HG02943 (cell line): ENCODE measurements around the gene RPA3.
A peak's percentile ranks its signal among the peaks of the same experiment; 100 is the strongest.

ENCODE experiments used
- ATAC-seq: cut with Tn5 transposase; IDR thresholded peaks from one replicate; pipeline ENCODE4 v1.9.1; 2021; ENCODE audit warnings: mild to moderate bottlenecking, low read depth, moderate library complexity; ENCODE audit not compliant: unreplicated experiment

The RPA3 gene

DNA sequence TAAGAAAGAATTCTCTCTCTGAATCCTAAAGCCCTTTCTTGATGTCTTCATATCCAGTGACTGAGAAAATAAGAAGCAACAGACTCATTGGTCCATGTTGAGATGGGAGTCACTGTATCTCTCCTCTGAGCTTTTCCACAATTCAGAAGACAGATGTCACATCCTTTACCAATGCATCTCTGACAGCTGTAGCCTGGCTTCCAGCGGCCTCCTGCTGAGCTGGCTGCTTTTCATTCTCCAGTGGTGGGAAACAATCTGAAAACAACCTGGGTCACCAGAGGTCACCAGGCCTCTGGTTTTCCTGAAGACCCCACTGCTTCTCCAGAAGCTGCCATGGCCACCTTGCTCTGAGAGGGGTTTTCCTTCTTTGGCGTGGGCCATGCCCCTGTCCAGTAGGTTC is 18.3 kb upstream of the RPA3 start:
- ATAC-seq, result no peak

DNA sequence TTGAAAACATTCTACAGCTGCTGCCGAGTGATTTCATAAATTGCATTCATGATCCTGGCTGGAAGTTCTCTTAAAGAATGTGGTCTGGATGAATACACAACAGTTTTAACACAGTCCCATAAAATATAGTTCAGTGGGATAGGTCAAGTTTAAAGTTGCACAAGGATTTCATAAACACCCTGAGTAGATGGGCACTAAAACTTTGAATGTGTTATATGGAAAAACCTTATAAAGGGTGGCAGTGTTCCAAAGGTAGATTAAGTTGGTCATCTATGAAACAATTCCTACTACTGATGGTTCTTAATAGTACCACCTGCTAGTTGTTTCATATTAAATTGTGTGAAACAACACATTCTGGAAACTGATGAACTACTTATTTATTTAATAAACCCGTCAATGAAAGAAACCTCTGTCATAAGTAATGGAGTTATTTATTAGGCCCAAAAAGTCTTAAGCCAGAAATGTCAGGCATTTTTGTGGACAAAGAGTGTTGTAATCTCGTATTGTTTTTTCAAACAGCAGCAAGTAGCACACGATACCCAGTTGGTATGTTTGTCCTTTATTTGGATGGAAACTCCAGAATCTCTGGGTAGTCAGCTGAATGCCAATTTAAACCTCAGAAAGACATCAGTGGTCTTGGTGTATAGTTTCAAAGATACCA is 14.3 kb upstream of the RPA3 start:
- ATAC-seq, result no peak

DNA sequence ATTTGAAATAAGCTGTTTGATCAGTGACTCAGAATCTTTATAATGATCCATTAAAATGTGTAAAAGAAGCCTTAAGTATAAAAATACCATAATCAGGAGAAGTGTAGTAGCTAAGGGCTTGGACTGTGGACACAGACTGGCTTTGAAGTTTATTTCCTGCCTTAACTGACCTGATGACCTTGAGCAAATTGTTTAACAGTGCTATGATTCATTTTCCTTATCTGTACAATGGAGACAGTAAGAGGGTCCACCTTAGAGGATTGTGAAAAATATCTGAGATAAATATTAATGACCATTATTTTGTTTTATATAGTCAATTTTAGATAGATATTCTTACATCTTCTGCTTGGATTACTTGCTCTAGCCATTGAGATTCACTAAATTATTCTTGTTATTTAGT is 13.3 kb upstream of the RPA3 start:
- no peak for ATAC-seq

DNA sequence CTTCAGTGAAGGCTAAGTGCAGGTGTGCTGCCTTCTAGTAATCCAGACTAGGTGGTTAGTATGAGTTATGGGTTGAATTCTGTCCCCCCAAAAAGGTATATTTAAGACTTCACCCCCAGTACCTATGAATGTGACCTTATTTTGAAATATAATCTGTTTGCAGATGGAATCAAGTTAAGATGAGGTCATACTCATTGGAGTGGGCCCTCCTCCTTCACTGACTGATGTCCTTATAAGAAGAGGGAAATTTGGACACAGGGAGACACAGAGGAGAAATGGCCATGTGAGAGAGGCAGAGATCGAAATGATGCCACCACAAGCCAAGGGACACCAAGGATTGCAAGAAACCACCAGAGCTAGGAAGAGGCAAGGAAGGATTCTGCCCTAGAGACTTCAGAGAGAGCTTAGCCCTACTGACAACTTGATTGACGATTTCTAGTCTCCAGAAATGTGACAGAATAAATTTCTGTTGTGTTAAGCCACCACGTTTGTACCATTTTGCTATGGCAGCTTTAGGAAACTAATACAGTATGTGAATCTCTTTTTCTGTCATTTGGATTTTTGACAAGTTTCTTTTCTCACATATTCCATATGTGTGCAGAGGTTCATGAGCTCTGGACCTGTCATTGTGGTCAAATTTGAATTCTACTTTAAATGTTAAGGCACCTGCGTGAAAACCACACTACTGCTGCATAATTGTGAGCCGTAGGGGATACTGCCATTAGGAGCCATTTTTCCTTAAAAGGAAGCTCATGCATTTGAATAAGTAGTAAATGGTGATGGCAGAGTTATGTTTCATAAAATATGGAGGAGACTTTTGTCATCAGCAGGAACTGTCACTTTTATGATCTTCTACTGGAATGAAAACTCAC is 2.6 kb upstream of the RPA3 start:
- ATAC-seq, result no peak

DNA sequence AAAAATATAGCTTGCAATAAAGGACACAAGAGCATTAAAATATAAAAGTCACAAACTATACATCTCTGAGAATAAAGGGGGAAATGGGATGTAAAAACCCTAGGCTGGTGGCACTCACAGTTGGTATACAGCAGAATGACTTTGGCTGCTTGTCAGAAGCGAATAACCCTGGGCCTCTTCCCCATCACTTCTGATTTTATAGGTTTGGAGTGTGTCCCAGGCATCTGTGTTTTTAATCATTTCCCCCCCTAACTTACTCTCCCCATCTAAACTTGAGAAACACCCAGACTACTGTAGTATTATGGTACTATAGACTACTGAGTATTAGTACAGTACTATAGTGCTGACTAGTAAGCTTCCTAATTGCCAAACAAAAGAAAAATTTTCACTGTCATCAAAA is 1.8 kb upstream of the RPA3 start:
- ATAC-seq, result no peak

DNA sequence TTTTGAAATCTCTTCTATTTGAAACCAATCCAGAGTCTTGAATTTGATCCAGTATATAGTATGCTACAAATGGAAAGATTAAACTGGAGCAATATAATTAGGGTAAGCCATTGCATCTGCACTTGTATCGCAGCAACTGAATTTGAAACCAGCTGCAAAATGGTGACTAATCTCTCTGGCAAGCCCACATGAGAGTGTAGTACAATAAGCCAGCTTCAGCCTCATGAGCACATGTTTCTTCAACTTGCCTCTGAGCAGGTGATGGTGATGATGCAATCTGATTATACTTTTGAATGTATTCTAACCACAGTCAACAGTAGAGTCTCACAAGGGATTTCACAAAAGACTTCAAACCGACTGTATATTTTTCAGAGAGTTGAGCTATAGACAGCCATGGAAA is 829 bp upstream of the RPA3 start:
- ATAC-seq, result peak; percentile 98

DNA sequence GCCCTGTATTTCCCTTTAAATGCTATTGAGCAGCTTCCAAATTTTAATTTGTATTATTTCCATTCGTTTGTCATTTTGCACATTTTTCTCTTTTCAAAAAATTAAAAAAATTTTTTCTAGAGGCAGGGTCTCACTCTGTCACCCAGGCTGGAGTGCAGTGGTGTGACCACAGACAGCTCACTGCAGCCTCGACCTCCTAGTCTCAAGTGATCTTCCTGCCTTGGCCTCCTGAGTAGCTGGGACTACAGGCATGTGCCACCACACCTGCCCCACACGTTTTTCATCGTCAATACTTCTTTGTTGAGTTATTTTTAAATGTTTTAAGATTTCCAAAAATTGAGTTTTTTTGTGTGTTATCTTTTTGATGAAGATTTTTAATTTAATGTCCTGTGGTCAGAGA is 4.7 kb downstream of the RPA3 start:
- ATAC-seq, result no peak

DNA sequence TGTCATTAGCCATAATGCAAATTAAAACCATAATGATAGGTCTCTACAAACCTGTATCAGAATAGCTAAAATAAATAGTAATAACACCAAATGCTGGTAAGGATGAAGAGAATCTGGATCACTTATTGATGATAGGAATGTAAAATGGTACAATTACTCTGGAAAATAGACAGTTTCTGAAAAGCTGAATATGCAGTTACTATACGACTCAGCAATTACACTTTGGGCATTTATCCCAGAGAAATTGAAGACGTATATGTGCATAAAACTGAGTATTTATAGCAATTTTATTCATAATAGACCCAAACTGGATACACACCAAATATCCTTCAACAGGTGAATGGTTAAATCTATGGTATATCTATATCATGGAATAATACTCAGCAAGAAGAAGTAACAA is 7.9 kb downstream of the RPA3 start:
- no peak for ATAC-seq

DNA sequence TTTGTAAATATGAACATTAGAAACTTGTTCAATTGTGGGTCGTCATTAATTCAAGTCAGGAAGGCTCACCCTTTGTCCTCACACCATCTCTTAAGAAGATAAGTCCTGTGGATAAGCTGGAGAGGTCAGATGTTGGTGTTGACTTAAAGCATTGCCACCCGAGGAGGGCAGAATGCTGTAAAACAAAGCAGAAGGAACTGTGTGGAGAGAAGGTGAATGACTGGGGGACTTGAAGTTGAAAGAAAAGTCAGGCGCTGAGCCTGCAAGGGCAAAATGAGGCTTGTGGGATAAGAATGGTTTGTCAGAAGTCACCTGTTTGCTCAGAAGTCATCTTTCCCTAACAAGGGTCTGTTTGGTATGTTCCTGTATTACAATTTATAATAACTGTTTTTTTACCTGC is 9.1 kb downstream of the RPA3 start:
- no peak for ATAC-seq

DNA sequence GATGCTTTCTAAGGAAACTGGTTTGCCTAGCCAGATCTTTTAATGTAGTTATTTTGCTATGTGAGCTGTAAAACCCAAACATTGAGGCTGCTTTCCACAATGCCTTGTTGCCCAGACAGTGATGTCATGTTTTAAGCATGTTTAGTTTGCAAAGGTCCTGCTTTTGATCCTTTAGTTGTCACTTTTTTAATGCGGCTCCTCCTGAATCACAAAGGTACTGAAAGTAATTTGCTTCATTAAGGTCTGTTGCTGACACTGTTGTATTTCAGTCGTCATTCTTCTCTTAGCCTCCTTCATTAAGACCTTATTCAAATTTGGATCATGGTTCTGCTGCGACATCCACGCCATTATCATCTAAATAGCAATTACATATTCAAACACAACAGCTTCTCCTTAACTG is 10.6 kb downstream of the RPA3 start:
- no peak for ATAC-seq

DNA sequence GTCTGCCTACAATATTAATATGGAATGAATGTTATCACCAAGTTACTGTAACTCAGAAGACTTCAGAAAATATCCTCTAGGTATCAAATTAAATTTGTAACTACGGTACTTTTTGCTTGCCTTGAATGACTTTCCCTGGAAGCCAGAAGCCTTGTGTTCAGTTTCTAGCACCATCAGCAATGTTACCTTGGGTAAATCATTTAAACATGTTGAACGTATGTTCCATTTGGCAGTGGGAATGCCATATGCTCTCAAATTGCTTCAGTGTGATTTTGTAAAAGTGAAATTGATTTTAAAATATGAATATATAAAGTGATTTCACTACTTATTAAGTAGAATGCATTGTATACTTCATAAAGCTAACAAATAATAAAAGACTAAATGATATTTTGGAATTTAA is 11.2 kb downstream of the RPA3 start:
- ATAC-seq, result no peak

DNA sequence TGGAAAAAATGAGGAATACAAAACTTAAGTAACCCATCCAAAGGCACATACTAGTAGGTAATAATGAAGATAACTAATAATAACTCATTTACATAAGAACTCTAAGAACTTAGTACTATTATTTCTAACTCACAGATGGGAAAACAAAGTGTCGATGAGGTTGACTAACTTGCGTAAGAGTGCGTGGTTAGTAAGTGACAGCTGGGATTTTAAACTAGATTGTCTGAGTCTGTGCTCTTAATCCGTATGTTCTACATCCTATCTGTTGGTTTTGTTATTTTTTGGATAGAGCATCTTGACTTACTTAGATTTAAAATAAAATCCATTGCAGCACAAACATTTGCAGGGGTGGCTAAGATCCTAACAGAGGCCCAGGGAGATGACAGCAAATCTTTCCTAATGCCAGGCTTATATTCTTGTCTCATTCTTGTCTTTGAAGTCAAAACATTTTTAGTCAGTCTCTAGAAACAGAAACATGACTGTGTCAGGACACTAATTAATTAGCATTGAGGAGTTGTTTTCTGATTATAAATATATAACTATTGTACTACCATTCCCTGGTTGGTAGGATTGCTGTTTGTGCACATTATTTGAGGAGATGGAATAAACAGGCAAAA is 11.7 kb downstream of the RPA3 start:
- ATAC-seq, result no peak

DNA sequence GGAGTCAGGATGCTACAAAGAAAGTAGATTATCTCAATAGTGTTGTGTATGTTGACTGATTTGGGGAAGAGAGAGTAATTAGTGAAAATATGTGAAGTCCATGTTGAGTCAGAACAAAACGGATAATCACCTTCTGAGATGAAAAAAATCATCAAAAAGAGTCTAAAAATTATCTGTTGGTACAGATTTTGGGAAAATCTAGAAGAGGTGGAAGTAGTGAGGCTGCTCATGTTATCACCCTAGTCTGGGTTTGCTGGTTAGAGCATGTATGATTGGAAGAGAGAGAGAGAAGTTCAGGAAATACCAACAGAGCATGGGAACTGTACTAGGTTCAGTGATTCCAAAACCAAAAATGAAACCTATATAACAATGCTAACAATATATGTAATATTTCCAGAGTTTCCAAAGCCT is 12.3 kb downstream of the RPA3 start:
- ATAC-seq, result peak; percentile 67

DNA sequence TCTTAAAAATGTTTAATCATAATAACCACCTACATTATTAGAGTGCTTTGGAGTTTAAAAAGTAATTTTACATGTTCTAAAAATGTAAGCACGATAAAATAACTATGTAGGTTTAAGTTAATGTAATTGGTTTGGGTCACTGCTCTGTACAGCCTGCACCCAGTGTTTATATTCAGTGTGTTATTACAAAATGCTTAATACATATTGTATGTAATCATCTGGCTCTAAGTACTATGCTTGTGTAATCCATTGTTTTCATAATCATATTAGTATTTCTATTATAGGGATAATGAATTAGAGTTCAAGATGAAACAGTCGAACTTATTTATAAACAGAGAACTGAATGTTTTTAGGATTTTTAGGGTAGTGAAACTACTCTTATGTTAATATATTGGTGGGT is 13.1 kb downstream of the RPA3 start:
- no peak for ATAC-seq

DNA sequence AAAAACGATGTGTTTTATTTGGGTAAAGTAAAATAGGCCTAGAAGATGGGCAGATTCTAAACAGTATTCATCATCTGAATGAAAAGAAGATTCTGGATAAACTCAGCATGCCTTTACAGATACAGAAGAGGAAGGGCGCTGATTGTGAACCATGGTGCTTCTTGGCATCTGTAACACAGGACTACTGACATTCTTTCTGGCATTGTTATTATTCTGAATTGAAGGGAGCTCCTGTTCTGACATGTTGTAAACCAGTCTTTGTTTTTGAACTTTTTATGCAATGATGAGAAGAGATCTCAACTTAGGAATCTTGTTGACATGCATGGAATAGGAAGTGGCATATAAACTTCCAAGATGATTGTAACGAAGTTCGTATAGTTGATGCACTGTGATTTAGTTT is 13.5 kb downstream of the RPA3 start:
- ATAC-seq, result no peak

DNA sequence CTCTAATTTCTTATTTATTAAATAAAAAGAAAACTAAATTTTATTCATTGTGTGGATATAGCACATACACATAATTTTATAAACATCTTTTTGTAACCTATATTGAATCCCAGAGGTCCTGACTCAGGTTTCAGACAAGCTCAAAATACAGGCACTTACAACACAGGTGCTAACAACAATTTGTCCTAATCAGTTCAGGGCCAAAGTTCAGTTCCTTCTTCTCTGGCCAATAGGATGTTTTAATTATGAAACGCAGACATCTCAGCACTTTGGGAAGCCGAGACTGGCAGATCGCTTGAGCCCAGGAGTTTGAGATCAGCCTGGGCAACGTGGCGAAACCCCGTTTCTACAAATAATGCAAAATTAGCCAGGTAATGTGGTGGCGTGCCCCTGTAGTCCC is 15.0 kb downstream of the RPA3 start:
- no peak for ATAC-seq

DNA sequence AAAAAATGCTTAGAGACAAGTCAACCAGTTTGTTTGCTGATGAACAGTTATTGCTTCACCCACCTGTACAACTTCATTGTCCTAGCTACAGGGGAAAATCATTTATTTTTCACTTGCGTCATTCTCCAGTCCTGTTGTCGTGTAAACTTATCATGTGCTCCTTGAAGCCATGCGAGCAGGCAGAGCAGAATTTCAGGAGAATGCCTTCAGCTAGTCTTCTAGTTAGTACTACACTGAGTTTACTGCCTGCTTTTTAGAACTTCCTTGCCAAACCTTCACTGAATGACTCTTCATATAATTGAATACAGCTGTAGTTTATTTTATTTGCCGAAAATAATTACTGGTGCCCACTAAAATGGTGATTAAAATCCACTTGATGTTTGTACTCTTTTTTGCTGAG is 15.6 kb downstream of the RPA3 start:
- ATAC-seq, result no peak

DNA sequence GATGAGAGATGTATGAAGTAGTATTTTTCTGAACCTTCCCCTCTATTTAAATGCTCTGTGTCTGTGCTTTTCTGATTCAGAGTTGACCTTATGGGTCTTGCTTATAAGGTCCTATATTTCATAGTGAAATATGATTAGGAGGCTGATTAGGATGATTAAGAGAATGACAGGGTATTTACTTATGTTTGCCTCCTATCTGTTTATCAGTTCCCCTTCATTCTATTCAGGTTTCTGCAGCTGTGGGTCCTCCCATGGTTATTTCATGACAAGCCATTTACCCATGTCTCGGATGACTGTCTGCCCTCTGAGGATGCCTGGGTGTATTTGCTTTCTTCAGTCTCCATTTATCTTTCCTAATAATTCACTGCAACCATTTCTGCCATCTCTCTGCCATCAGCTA is 16.9 kb downstream of the RPA3 start:
- no peak for ATAC-seq

DNA sequence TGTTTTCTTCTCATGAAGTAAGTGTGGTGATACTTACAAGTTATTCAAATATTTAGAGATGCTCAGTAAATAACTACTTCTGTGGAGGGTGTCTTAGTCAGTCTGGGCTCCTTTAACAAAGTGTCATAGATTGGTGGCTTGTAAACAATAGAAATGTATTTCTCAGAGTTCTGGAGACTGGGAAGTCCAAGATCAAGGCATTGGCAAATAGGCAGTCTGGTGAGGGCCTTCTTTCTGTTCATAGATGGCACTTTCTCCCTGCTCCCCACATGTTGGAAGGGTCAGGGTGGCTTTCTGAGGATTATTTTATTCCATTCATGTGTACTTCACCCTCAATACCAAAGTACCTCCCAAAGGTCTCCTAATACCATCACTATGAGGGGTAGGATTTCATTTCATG is 18.4 kb downstream of the RPA3 start:
- ATAC-seq, result no peak

DNA sequence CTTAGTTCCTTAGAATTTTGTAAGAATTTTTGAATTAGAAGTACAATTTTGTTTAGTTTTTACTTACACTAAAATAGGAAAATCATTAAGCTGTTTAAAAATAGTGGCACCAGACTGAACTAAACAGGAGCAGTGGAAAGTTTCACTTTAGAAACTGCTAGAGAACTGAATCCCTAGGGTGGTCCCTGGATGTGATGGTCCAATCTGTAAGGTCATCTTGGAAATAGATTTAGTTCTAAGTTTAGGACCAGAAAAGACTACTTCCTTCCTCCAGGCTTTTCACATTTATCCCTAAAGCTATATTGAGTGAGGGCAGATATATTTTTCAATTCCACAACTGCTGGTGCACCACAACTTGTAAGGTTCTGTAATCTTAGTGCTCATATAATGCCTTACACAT is 19.0 kb downstream of the RPA3 start:
- no peak for ATAC-seq

DNA sequence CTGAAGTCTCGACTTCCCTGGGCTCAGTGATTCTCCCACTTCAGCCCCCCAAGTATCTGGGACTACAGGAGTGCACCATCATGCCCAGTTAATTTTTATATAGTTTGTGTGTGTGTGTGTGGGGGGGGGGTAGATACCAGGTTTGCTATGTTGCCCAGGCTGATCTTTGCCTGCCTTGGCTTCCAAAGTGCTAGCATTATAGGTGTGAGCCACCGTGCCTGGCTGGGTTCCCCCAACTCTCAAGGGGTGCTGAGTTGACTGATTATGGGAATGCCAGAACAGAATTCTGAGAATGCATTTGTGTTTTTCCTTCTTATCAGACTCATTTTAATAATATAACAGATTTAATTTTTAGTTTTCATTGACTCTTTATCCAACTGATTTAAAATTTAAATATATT is 19.5 kb downstream of the RPA3 start:
- ATAC-seq, result no peak
